Islet precursor cell (in vitro differentiated cells): ENCODE measurements around the gene VIPR2.

Experiments
- DNase-seq: peaks from one replicate; pipeline ENCODE4 v3.0.0-alpha.2; 2018

VIPR2 gene

GRCh38 chr7:159064121-159064815 is 80.4 kb downstream of the VIPR2 start:
- DNase-seq, result peak; percentile 49

GRCh38 chr7:159063046-159063840 is 81.4 kb downstream of the VIPR2 start:
- peak; percentile 43 for DNase-seq

- DNase-seq, result peak; percentile 37
These were observed 82.1 kb downstream of the VIPR2 start for GRCh38 chr7:159062569-159062968.

GRCh38 chr7:159061674-159062212 is 82.9 kb downstream of the VIPR2 start:
- peak; percentile 86 for DNase-seq

GRCh38 chr7:159061209-159061608 is 83.5 kb downstream of the VIPR2 start:
- DNase-seq, result no peak

GRCh38 chr7:159060440-159060839 is 84.2 kb downstream of the VIPR2 start:
- DNase-seq, result no peak

- DNase-seq, result no peak
These were observed 85.0 kb downstream of the VIPR2 start for GRCh38 chr7:159059629-159060028.

GRCh38 chr7:159057647-159058046 is 87.0 kb downstream of the VIPR2 start:
- peak; percentile 12 for DNase-seq

GRCh38 chr7:159056737-159057136 is 87.9 kb downstream of the VIPR2 start:
- peak; percentile 37 for DNase-seq

GRCh38 chr7:159051916-159052315 is 92.8 kb downstream of the VIPR2 start:
- no peak for DNase-seq

- no peak for DNase-seq
These were observed 94.0 kb downstream of the VIPR2 start for GRCh38 chr7:159050704-159051103.

GRCh38 chr7:159049266-159050025 is 95.2 kb downstream of the VIPR2 start:
- DNase-seq, result peak; percentile 26

- no peak for DNase-seq
These were observed 96.0 kb downstream of the VIPR2 start for GRCh38 chr7:159048656-159049055.

GRCh38 chr7:159047536-159047935 is 97.1 kb downstream of the VIPR2 start:
- DNase-seq, result no peak

- peak; percentile 30 for DNase-seq
These were observed 98.4 kb downstream of the VIPR2 start for GRCh38 chr7:159046300-159046699.

GRCh38 chr7:159045839-159046238 is 98.8 kb downstream of the VIPR2 start:
- no peak for DNase-seq

- no peak for DNase-seq
These were observed 102.0 kb downstream of the VIPR2 start for GRCh38 chr7:159042581-159043101.

- no peak for DNase-seq
These were observed 102.6 kb downstream of the VIPR2 start for GRCh38 chr7:159042103-159042502.

- no peak for DNase-seq
These were observed 103.6 kb downstream of the VIPR2 start for GRCh38 chr7:159040912-159041711.

- no peak for DNase-seq
These were observed 104.5 kb downstream of the VIPR2 start for GRCh38 chr7:159040146-159040545.

GRCh38 chr7:159039716-159040115 is 105.0 kb downstream of the VIPR2 start:
- DNase-seq, result no peak

GRCh38 chr7:159038066-159038465 is 106.6 kb downstream of the VIPR2 start:
- DNase-seq, result no peak
